ENCODE data around the gene NSMCE1.
A peak's percentile ranks its signal among the peaks of the same experiment; 100 is the strongest.

NSMCE1 gene

DNA sequence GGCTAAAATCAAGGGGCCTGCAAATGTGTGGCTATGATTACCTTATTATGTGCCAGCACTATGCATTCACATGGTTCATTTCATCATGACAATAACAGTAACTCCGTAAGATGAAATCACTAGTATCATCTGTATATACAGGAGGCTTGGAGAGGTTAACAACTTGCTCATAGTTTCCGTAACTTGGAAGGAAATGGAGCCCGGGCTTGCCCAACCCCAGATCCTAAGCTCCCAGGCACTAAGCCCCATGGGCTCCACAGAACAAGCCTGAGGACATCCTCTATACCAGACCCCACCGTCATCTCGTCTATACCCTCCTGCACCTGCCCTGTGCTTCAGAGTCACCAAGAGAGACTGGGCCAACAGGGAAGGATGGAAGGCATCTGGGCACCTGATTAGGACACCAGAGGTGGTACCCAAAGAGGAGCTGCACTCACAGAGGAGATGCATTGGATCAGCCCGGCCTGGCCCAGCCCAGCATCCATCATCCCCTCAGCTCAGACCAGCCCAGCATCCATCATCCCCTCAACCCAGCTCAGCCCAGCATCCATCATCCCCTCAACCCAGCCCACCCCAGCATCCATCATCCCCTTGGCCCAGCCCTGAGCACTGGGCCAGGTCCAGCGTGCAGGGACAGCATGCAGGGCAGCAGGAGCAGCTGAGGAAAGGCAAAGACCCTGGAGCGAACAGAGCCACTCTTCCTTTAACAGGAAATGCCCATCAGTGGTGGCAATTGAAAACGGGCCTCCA is 28.5 kb downstream of the NSMCE1 start:
- no peak overlapping the region for H3K27ac ChIP-seq (ENCODE audit: low read depth, low read length)
- H3K27me3 ChIP-seq (ENCODE audit: control insufficient read depth in 1 of 2, insufficient read depth in 2 of 2, low read length in 2 of 2) = no peaks in the 10 kb centered on the region
- H3K9ac ChIP-seq (ENCODE audit: low read length) = no peak overlapping the region
- no peaks in the 10 kb centered on the region for H3K9me3 ChIP-seq (ENCODE audit: low read length)
- peaks cover 63% of the 10 kb centered on the region for H3K4me1 ChIP-seq (ENCODE audit: insufficient read depth, low read length)
- H3K4me3 ChIP-seq (ENCODE audit: low read depth in 1 of 2, low read length in 2 of 2) = no peak overlapping the region
- H3K36me3 ChIP-seq (ENCODE audit: insufficient read depth, low read length) = peaks cover 7% of the 10 kb centered on the region

DNA sequence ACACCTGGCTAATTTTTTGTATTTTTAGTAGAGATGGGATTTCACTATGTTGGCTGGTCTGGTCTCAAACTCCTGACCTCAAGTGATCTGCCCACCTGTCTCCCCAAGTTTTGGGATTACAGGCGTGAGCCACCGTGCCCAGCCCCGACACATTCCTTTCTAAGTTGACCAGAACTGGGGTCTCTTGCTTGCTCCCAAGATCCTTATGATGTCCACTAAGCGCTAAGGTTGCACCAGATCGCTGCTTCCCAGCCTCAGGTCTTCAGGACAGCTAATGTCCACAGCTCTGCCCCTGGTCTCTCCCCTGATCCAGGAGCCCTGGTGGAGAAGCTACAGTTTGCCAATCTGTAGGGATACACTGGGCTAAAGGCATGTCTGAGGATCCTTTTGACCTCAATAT is 29.5 kb downstream of the NSMCE1 start:
- Histone ChIP-seq H3K27ac (ENCODE audit: low read depth, low read length) (no peak overlapping the region), H3K4me3 (ENCODE audit: low read depth in 1 of 2, low read length in 2 of 2) (no peak overlapping the region), H3K4me1 (ENCODE audit: insufficient read depth, low read length) (peaks cover 57% of the 10 kb centered on the region), H3K9ac (ENCODE audit: low read length) (no peak overlapping the region), H3K27me3 (ENCODE audit: control insufficient read depth in 1 of 2, insufficient read depth in 2 of 2, low read length in 2 of 2) (no peaks in the 10 kb centered on the region), H3K9me3 (ENCODE audit: low read length) (no peaks in the 10 kb centered on the region), H3K36me3 (ENCODE audit: insufficient read depth, low read length) (peaks cover 7% of the 10 kb centered on the region)

DNA sequence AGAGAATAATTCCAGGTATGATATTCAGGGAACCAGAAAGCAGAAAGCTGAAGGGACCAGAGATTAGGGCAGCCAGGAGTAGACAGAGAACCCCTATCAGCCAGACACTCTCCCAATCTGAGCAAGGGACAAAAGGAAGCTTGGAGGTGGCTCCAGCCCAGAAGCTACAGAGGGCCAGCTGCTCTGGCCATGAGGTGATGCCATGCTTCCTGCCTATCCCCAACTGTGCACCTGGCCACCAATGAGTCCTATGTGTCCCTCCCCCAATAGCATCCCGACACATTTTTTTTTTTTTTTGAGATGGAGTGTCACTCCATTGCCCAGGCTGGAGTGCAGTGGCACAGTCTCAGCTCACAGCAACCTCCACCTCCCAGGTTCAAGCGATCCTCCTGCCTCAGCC is 30.0 kb downstream of the NSMCE1 start:
- Histone ChIP-seq H3K4me3 (ENCODE audit: low read depth in 1 of 2, low read length in 2 of 2) (no peak overlapping the region), H3K9ac (ENCODE audit: low read length) (no peak overlapping the region), H3K27me3 (ENCODE audit: control insufficient read depth in 1 of 2, insufficient read depth in 2 of 2, low read length in 2 of 2) (no peaks in the 10 kb centered on the region), H3K4me1 (ENCODE audit: insufficient read depth, low read length) (peaks cover 53% of the 10 kb centered on the region), H3K27ac (ENCODE audit: low read depth, low read length) (no peak overlapping the region), H3K9me3 (ENCODE audit: low read length) (no peaks in the 10 kb centered on the region), H3K36me3 (ENCODE audit: insufficient read depth, low read length) (peaks cover 9% of the 10 kb centered on the region)

DNA sequence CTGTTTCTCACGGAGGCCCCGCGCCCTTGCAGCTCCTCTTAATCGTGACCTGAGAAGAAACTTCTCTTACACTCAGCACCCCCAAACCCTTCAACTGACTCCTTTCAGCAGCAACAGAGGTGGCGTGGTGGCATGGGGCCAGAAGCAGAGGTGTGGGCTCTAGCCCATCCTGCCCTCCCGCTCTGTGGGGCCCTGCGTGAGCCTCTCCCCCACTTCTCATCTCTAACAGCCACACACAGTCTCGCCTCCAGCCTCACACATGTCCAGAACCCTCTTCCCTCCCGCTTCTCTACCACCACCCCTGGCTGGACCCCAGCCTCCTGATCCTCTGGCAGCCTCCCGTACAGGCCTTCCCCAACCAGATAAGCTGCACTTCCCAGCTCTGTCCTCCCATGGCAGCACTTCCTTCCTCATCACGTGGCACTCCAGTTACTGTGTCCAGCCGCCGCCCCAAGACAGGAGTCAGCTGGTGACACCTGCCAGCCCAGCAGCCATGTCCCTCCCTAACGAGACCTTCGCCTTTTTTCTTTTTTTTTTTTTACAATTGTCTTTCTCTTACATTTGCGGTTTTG is 30.5 kb downstream of the NSMCE1 start:
- no peak overlapping the region for H3K9ac ChIP-seq (ENCODE audit: low read length)
- H3K4me1 ChIP-seq (ENCODE audit: insufficient read depth, low read length) = peaks cover 48% of the 10 kb centered on the region
- H3K36me3 ChIP-seq (ENCODE audit: insufficient read depth, low read length) = peaks cover 14% of the 10 kb centered on the region
- no peaks in the 10 kb centered on the region for H3K9me3 ChIP-seq (ENCODE audit: low read length)
- H3K27ac ChIP-seq (ENCODE audit: low read depth, low read length) = no peak overlapping the region
- no peaks in the 10 kb centered on the region for H3K27me3 ChIP-seq (ENCODE audit: control insufficient read depth in 1 of 2, insufficient read depth in 2 of 2, low read length in 2 of 2)
- H3K4me3 ChIP-seq (ENCODE audit: low read depth in 1 of 2, low read length in 2 of 2) = no peak overlapping the region

DNA sequence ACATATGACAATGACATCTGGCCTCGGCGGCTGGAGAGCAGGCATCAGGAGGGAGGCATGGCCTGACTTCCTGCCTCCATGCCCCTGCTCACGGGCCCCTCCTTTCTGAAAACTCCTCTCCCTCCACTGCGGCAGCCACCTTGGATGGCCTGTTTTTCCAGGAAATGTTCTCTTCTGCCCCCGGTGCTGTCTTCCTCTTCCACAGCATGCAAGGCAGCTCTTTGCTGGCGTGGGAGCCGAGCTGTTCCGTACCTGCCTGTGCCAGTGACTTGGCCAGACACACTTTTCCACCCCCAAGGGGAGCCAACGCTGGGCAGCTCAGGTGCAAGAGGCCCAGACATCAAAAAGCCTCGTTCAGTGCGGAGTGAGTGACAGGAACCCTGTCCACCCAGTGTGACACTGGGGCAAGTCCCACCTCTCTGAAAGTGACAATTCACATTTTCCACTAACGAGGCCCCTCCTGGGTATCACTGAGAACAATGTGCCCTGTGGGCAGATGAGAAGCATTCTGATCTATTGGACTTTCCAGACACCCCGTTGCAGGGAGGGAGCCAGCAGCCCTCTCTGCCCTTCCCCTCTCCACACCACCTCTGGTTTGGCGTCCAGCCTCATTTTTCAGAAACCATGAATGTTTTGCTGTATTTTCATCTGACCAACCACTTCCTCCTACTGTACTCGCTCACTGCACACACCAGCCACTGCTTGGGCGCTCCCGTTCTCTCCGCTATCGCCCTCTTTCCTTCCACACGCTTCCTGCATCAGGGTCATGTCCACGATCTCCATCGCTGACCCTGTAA is 31.2 kb downstream of the NSMCE1 start:
- Histone ChIP-seq H3K27ac (ENCODE audit: low read depth, low read length) (peak overlapping the region; percentile 25), H3K36me3 (ENCODE audit: insufficient read depth, low read length) (peaks cover 19% of the 10 kb centered on the region), H3K4me1 (ENCODE audit: insufficient read depth, low read length) (peaks cover 41% of the 10 kb centered on the region), H3K4me3 (ENCODE audit: low read depth in 1 of 2, low read length in 2 of 2) (no peak overlapping the region), H3K9me3 (ENCODE audit: low read length) (no peaks in the 10 kb centered on the region), H3K9ac (ENCODE audit: low read length) (no peak overlapping the region), H3K27me3 (ENCODE audit: control insufficient read depth in 1 of 2, insufficient read depth in 2 of 2, low read length in 2 of 2) (no peaks in the 10 kb centered on the region)

DNA sequence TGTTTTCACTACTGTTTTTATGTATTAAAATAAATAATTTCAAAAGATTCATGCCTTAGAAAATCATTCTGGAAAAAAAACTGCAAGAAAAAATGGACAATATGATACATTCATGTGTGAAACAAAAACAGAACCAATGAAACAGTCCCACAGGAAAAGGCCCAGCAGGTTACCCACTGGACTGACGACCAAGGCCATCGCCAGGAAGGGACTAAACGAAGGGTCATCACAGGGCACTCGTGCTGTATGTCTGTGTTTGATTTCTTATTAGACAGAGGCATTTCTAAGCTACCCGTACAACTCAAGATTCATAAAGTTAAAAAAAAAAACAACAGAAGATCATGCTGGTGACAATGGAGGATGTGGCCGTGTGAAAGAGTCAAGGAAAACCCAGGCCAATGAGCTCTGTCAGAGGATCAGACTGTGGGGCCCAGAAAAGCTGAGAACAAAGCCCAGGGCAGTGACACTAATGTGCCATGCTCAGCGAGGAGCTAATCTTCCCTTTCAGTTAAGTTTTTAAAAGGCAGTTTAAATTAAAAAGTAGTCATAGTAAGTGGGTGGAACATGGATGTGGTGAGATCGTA is 31.8 kb downstream of the NSMCE1 start:
- Histone ChIP-seq H3K36me3 (ENCODE audit: insufficient read depth, low read length) (peaks cover 25% of the 10 kb centered on the region), H3K4me1 (ENCODE audit: insufficient read depth, low read length) (peaks cover 34% of the 10 kb centered on the region), H3K27ac (ENCODE audit: low read depth, low read length) (no peak overlapping the region), H3K27me3 (ENCODE audit: control insufficient read depth in 1 of 2, insufficient read depth in 2 of 2, low read length in 2 of 2) (no peaks in the 10 kb centered on the region), H3K4me3 (ENCODE audit: low read depth in 1 of 2, low read length in 2 of 2) (no peak overlapping the region), H3K9me3 (ENCODE audit: low read length) (no peaks in the 10 kb centered on the region), H3K9ac (ENCODE audit: low read length) (no peak overlapping the region)

DNA sequence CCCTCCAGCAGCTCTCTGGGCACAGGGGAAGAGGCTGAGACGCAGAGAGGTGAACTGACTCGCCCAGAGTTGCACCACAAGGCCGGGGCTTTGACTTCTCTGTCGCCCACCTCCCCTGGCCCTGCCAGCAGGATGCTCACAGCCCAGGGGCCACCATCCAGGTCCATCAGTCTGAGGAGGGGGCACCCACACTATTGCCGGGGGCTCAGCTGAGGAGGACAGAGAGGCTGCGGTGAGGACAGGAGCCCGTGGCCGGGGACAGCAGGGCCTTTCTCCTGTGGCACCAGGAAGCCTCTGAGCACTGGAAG is 32.7 kb downstream of the NSMCE1 start:
- Histone ChIP-seq H3K4me1 (ENCODE audit: insufficient read depth, low read length) (peaks cover 28% of the 10 kb centered on the region), H3K27ac (ENCODE audit: low read depth, low read length) (peak overlapping the region; percentile 56), H3K9ac (ENCODE audit: low read length) (no peak overlapping the region), H3K4me3 (ENCODE audit: low read depth in 1 of 2, low read length in 2 of 2) (peak overlapping the region in 1 of 2 donors; percentile 36), H3K27me3 (ENCODE audit: control insufficient read depth in 1 of 2, insufficient read depth in 2 of 2, low read length in 2 of 2) (no peaks in the 10 kb centered on the region), H3K9me3 (ENCODE audit: low read length) (no peaks in the 10 kb centered on the region), H3K36me3 (ENCODE audit: insufficient read depth, low read length) (peaks cover 23% of the 10 kb centered on the region)

DNA sequence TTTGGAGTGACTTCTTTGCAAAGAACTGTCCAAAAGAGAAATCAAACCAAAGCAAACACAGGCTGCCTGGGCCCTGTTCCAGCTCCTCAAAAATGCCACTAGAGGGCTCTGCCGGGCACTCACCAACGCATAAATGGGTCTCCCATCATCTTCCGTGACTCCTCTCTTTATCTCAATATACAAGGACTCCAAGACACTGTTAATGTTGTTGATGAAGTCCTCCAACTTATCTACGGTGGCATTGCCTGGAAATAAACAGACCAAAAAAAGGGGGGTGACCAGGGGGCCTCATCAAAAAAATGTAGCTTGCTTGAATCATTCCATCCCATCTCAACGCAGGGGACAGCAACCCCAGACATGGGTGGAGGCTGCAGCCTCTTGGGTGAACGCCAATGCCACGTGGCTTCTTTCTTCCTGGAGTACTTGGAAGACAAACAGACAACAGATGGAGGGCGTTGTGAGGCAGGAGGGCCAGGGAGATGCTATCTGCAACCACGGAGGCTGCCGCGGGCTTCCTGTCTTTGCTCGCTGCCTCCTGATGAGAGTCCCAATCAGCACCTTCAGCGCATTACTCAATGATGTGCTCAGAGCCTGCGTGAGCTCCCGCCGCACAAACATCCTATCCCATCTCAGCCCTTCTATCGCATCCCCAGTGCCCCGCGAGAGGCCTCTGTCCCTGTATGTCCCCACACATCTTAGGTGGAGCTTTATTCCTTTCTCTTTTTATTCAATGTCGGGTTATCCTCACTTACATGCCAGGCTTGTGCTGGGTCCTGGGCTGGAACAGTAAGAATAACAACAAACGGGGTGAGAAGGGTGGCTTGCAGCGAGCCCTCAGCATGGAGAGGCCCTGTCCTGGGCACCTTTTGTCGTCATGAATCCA is 33.3 kb downstream of the NSMCE1 start:
- Histone ChIP-seq H3K27me3 (ENCODE audit: control insufficient read depth in 1 of 2, insufficient read depth in 2 of 2, low read length in 2 of 2) (no peaks in the 10 kb centered on the region), H3K27ac (ENCODE audit: low read depth, low read length) (peak overlapping the region; percentile 56), H3K36me3 (ENCODE audit: insufficient read depth, low read length) (peaks cover 29% of the 10 kb centered on the region), H3K9ac (ENCODE audit: low read length) (no peak overlapping the region), H3K9me3 (ENCODE audit: low read length) (no peaks in the 10 kb centered on the region), H3K4me1 (ENCODE audit: insufficient read depth, low read length) (peaks cover 25% of the 10 kb centered on the region), H3K4me3 (ENCODE audit: low read depth in 1 of 2, low read length in 2 of 2) (peak overlapping the region in 1 of 2 donors; percentile 36)

DNA sequence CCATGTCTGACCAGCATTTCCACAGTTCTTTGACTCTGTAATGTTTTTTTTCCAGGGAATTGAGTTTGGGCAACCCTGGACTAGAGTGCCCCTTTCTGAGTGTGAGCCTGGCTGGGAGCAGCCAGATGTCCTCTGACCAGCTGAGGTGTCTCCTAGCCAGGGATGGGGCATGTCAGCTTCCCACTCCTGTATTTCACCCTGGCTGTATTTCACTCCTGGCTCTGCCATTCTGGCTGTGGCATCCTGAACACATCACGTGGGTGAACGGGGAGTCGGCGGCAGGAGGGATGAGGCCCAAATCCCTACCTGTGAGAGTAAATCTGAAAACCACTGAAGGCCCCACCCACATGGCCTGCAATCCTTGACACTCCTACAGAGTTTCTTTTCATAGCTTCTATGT is 34.0 kb downstream of the NSMCE1 start:
- H3K4me1 ChIP-seq (ENCODE audit: insufficient read depth, low read length) = peaks cover 18% of the 10 kb centered on the region
- H3K27ac ChIP-seq (ENCODE audit: low read depth, low read length) = peak overlapping the region; percentile 37
- no peak overlapping the region for H3K9ac ChIP-seq (ENCODE audit: low read length)
- H3K9me3 ChIP-seq (ENCODE audit: low read length) = no peaks in the 10 kb centered on the region
- peaks cover 30% of the 10 kb centered on the region for H3K36me3 ChIP-seq (ENCODE audit: insufficient read depth, low read length)
- H3K4me3 ChIP-seq (ENCODE audit: low read depth in 1 of 2, low read length in 2 of 2) = no peak overlapping the region
- H3K27me3 ChIP-seq (ENCODE audit: control insufficient read depth in 1 of 2, insufficient read depth in 2 of 2, low read length in 2 of 2) = no peaks in the 10 kb centered on the region

DNA sequence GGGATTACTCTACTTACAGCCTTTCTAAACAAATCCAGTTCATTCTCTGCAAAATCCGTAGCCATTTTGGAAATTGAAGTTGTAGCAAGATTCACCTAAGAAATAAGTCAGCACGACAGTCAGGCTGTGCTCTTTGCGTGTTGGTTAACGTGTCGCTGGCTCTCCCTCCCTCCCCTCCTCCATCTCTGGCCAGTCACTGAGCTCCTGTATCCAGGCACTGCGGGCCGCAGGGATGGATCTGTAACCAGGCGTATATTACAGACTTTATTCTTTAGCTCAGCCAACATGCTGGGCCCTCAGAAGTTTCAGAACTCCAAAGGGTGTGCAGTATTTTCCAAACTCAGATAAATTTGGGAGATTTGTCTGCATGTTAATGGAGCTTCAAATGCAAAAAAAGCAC is 34.4 kb downstream of the NSMCE1 start:
- no peak overlapping the region for H3K27ac ChIP-seq (ENCODE audit: low read depth, low read length)
- peaks cover 17% of the 10 kb centered on the region for H3K4me1 ChIP-seq (ENCODE audit: insufficient read depth, low read length)

DNA sequence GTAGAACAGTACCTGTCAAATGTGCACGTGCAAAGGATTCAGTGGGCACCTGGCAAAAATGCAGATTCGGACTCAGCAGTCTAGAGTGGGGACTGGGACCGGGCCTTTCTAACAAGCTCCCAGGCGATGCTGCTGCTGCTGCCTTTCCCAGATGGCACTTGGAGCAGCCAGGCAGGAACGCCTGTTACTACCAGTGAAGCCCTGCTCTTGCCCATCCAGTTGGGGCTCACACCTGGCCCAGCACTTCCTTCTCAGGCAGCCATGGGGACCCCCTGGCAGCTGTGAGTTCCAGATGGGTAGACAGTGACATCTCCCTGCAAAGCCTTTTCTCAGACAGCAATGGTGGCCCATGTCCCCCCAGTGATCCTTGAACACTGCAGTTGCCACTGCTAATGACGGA is 34.8 kb downstream of the NSMCE1 start:
- peaks cover 17% of the 10 kb centered on the region for H3K4me1 ChIP-seq (ENCODE audit: insufficient read depth, low read length)
- H3K9ac ChIP-seq (ENCODE audit: low read length) = no peak overlapping the region
- H3K9me3 ChIP-seq (ENCODE audit: low read length) = no peaks in the 10 kb centered on the region
- H3K27me3 ChIP-seq (ENCODE audit: control insufficient read depth in 1 of 2, insufficient read depth in 2 of 2, low read length in 2 of 2) = no peaks in the 10 kb centered on the region
- H3K4me3 ChIP-seq (ENCODE audit: low read depth in 1 of 2, low read length in 2 of 2) = no peak overlapping the region
- H3K27ac ChIP-seq (ENCODE audit: low read depth, low read length) = no peak overlapping the region
- peaks cover 30% of the 10 kb centered on the region for H3K36me3 ChIP-seq (ENCODE audit: insufficient read depth, low read length)

More for the DNA sequence above, 34.4 kb downstream of the NSMCE1 start:
- Histone ChIP-seq H3K36me3 (ENCODE audit: insufficient read depth, low read length) (peaks cover 30% of the 10 kb centered on the region), H3K9ac (ENCODE audit: low read length) (no peak overlapping the region), H3K9me3 (ENCODE audit: low read length) (no peaks in the 10 kb centered on the region), H3K4me3 (ENCODE audit: low read depth in 1 of 2, low read length in 2 of 2) (no peak overlapping the region), H3K27me3 (ENCODE audit: control insufficient read depth in 1 of 2, insufficient read depth in 2 of 2, low read length in 2 of 2) (no peaks in the 10 kb centered on the region)
